ENCODE measurements around the gene MTG1.

GRCh38 chr10:133355266-133355665 lies 38.7 kb upstream of the MTG1 start:
- TF ChIP-seq POLR2A (IDR thresholded peaks at IDR 0.05; ENCODE audit: low read length): no peak
- TF ChIP-seq GATA1 (IDR thresholded peaks at IDR 0.05; ENCODE audit: low read depth, low read length): no peak

Measured in erythroblast (primary cell).